ENCODE data around the gene IFI27L1.

IFI27L1 gene

GRCh38 chr14:94114589-94115057, 33.5 kb downstream of the IFI27L1 start:
- Histone ChIP-seq H2AFZ (ENCODE audit: low read length) (no peak overlapping the region), H3K14ac (ENCODE audit: low read length) (no peak overlapping the region), H2BK12ac (ENCODE audit: low read length) (no peak overlapping the region), H3K23ac (ENCODE audit: low read depth, low read length, poor library complexity) (no peak overlapping the region), H3K18ac (ENCODE audit: low read length) (no peak overlapping the region), H2BK15ac (ENCODE audit: low read length) (no peak overlapping the region), H4K91ac (ENCODE audit: low read depth, low read length, poor library complexity) (no peak overlapping the region), H3K4ac (ENCODE audit: low read length) (no peak overlapping the region), H2BK120ac (ENCODE audit: low read depth, low read length) (no peak overlapping the region), H3K4me2 (ENCODE audit: insufficient read depth, low read length, poor library complexity, severe bottlenecking) (no peak overlapping the region), H3K4me1 (ENCODE audit: control insufficient read depth in 2 of 2, insufficient read depth in 1 of 2, low read depth in 1 of 2, low read length in 2 of 2) (peaks cover 0 to 4% of the 10 kb centered on the region in 2 donors), H3K27me3 (ENCODE audit: control insufficient read depth in 3 of 3, insufficient read depth in 3 of 3, low read depth in 1 of 3, low read length in 3 of 3) (peaks cover 0 to 3% (median 0%) of the 10 kb centered on the region in 3 experiments), H3K27ac (replicated peaks; ENCODE audit: low read length) (no peak overlapping the region), H2AK5ac (ENCODE audit: low read depth, low read length) (no peak overlapping the region), H3K9ac (ENCODE audit: low read depth, low read length, poor library complexity) (no peak overlapping the region), H4K8ac (ENCODE audit: low read depth, low read length) (no peak overlapping the region), H3K9me3 (replicated peaks in 1 of 2; ENCODE audit: control insufficient read depth in 2 of 2, insufficient read depth in 1 of 2, low read depth in 1 of 2, low read length in 2 of 2) (peaks cover 0 to 4% of the 10 kb centered on the region in 2 donors), H3K4me3 (ENCODE audit: low read length in 2 of 2) (no peak overlapping the region), H3K36me3 (replicated peaks in 1 of 2; ENCODE audit: control insufficient read depth in 2 of 2, insufficient read depth in 2 of 2, low read length in 2 of 2) (no peaks in the 10 kb centered on the region), H2BK5ac (ENCODE audit: low read length) (no peak overlapping the region), H3K79me1 (ENCODE audit: low read depth, low read length) (no peaks in the 10 kb centered on the region)
- no CpG with 5 or more reads among the region's 5 CpGs for WGBS, 2 donors (ENCODE audit: extremely low coverage in 2 of 2, insufficient read length in 2 of 2, insufficient replicate concordance in 1 of 2)
- DNase-seq (ENCODE audit: low spot score): no peak

- H3K4me3 ChIP-seq (ENCODE audit: low read length in 2 of 2): no peak overlapping the region
- H3K36me3 ChIP-seq (replicated peaks in 1 of 2; ENCODE audit: control insufficient read depth in 2 of 2, insufficient read depth in 2 of 2, low read length in 2 of 2): no peaks in the 10 kb centered on the region
- H2BK12ac ChIP-seq (ENCODE audit: low read length): no peak overlapping the region
- H3K4me2 ChIP-seq (ENCODE audit: insufficient read depth, low read length, poor library complexity, severe bottlenecking): no peak overlapping the region
- no peaks in the 10 kb centered on the region for H3K79me1 ChIP-seq (ENCODE audit: low read depth, low read length)
- H3K4ac ChIP-seq (ENCODE audit: low read length): no peak overlapping the region
- H2BK15ac ChIP-seq (ENCODE audit: low read length): no peak overlapping the region
- H3K9me3 ChIP-seq (replicated peaks in 1 of 2; ENCODE audit: control insufficient read depth in 2 of 2, insufficient read depth in 1 of 2, low read depth in 1 of 2, low read length in 2 of 2): peaks cover 0 to 4% of the 10 kb centered on the region in 2 donors
- H2AK5ac ChIP-seq (ENCODE audit: low read depth, low read length): no peak overlapping the region
- no peak overlapping the region for H3K23ac ChIP-seq (ENCODE audit: low read depth, low read length, poor library complexity)
- H3K9ac ChIP-seq (ENCODE audit: low read depth, low read length, poor library complexity): no peak overlapping the region
- H2AFZ ChIP-seq (ENCODE audit: low read length): no peak overlapping the region
- WGBS, 2 donors (ENCODE audit: extremely low coverage in 2 of 2, insufficient read length in 2 of 2, insufficient replicate concordance in 1 of 2): no CpG with 5 or more reads among the region's 4 CpGs
- no peak overlapping the region for H2BK5ac ChIP-seq (ENCODE audit: low read length)
- H3K27ac ChIP-seq (replicated peaks; ENCODE audit: low read length): no peak overlapping the region
- no peak overlapping the region for H4K91ac ChIP-seq (ENCODE audit: low read depth, low read length, poor library complexity)
- H3K27me3 ChIP-seq (ENCODE audit: control insufficient read depth in 3 of 3, insufficient read depth in 3 of 3, low read depth in 1 of 3, low read length in 3 of 3): peaks cover 0 to 3% (median 0%) of the 10 kb centered on the region in 3 experiments
- DNase-seq (ENCODE audit: low spot score): no peak
- H4K8ac ChIP-seq (ENCODE audit: low read depth, low read length): no peak overlapping the region
- no peak overlapping the region for H3K18ac ChIP-seq (ENCODE audit: low read length)
- peaks cover 0 to 4% of the 10 kb centered on the region in 2 donors for H3K4me1 ChIP-seq (ENCODE audit: control insufficient read depth in 2 of 2, insufficient read depth in 1 of 2, low read depth in 1 of 2, low read length in 2 of 2)
- no peak overlapping the region for H3K14ac ChIP-seq (ENCODE audit: low read length)
- H2BK120ac ChIP-seq (ENCODE audit: low read depth, low read length): no peak overlapping the region
Measured at GRCh38 chr14:94115058-94115591, 34.0 kb downstream of the IFI27L1 start.

- Histone ChIP-seq H3K9me3 (replicated peaks in 1 of 2; ENCODE audit: control insufficient read depth in 2 of 2, insufficient read depth in 1 of 2, low read depth in 1 of 2, low read length in 2 of 2) (peaks cover 0 to 4% of the 10 kb centered on the region in 2 donors), H3K4ac (ENCODE audit: low read length) (no peak overlapping the region), H4K91ac (ENCODE audit: low read depth, low read length, poor library complexity) (no peak overlapping the region), H3K14ac (ENCODE audit: low read length) (peak overlapping the region; percentile 64), H4K8ac (ENCODE audit: low read depth, low read length) (no peak overlapping the region), H3K27ac (replicated peaks; ENCODE audit: low read length) (no peak overlapping the region), H3K4me2 (ENCODE audit: insufficient read depth, low read length, poor library complexity, severe bottlenecking) (no peak overlapping the region), H3K27me3 (ENCODE audit: control insufficient read depth in 3 of 3, insufficient read depth in 3 of 3, low read depth in 1 of 3, low read length in 3 of 3) (peaks cover 0 to 6% (median 0%) of the 10 kb centered on the region in 3 experiments), H3K4me1 (ENCODE audit: control insufficient read depth in 2 of 2, insufficient read depth in 1 of 2, low read depth in 1 of 2, low read length in 2 of 2) (peaks cover 0 to 3% of the 10 kb centered on the region in 2 donors), H3K36me3 (replicated peaks in 1 of 2; ENCODE audit: control insufficient read depth in 2 of 2, insufficient read depth in 2 of 2, low read length in 2 of 2) (no peaks in the 10 kb centered on the region), H3K18ac (ENCODE audit: low read length) (peak overlapping the region; percentile 49), H2BK15ac (ENCODE audit: low read length) (peak overlapping the region; percentile 56), H3K23ac (ENCODE audit: low read depth, low read length, poor library complexity) (no peak overlapping the region), H2BK12ac (ENCODE audit: low read length) (no peak overlapping the region), H3K4me3 (ENCODE audit: low read length in 2 of 2) (no peak overlapping the region), H2AFZ (ENCODE audit: low read length) (no peak overlapping the region), H2AK5ac (ENCODE audit: low read depth, low read length) (peak overlapping the region; percentile 21), H2BK5ac (ENCODE audit: low read length) (no peak overlapping the region), H2BK120ac (ENCODE audit: low read depth, low read length) (no peak overlapping the region), H3K79me1 (ENCODE audit: low read depth, low read length) (no peaks in the 10 kb centered on the region), H3K9ac (ENCODE audit: low read depth, low read length, poor library complexity) (no peak overlapping the region)
- no peak for DNase-seq (ENCODE audit: low spot score)
- WGBS, 2 donors (ENCODE audit: extremely low coverage in 2 of 2, insufficient read length in 2 of 2, insufficient replicate concordance in 1 of 2): no CpG with 5 or more reads among the region's 15 CpGs
Measured at GRCh38 chr14:94115631-94116030, 34.5 kb downstream of the IFI27L1 start.

GRCh38 chr14:94116701-94117100, 35.6 kb downstream of the IFI27L1 start:
- H3K27ac ChIP-seq (replicated peaks; ENCODE audit: low read length): no peak overlapping the region
- H2BK12ac ChIP-seq (ENCODE audit: low read length): no peak overlapping the region
- no peak overlapping the region for H3K9ac ChIP-seq (ENCODE audit: low read depth, low read length, poor library complexity)
- H4K91ac ChIP-seq (ENCODE audit: low read depth, low read length, poor library complexity): no peak overlapping the region
- no peak overlapping the region for H2BK120ac ChIP-seq (ENCODE audit: low read depth, low read length)
- no peak overlapping the region for H3K4ac ChIP-seq (ENCODE audit: low read length)
- no peak overlapping the region for H3K4me3 ChIP-seq (ENCODE audit: low read length in 2 of 2)
- no CpG with 5 or more reads among the region's 10 CpGs for WGBS, 2 donors (ENCODE audit: extremely low coverage in 2 of 2, insufficient read length in 2 of 2, insufficient replicate concordance in 1 of 2)
- no peak overlapping the region for H3K4me2 ChIP-seq (ENCODE audit: insufficient read depth, low read length, poor library complexity, severe bottlenecking)
- no peak overlapping the region for H2BK15ac ChIP-seq (ENCODE audit: low read length)
- H3K27me3 ChIP-seq (ENCODE audit: control insufficient read depth in 3 of 3, insufficient read depth in 3 of 3, low read depth in 1 of 3, low read length in 3 of 3): peaks cover 0 to 6% (median 0%) of the 10 kb centered on the region in 3 experiments
- H3K4me1 ChIP-seq (ENCODE audit: control insufficient read depth in 2 of 2, insufficient read depth in 1 of 2, low read depth in 1 of 2, low read length in 2 of 2): no peaks in the 10 kb centered on the region
- H3K36me3 ChIP-seq (replicated peaks in 1 of 2; ENCODE audit: control insufficient read depth in 2 of 2, insufficient read depth in 2 of 2, low read length in 2 of 2): no peaks in the 10 kb centered on the region
- no peak for DNase-seq (ENCODE audit: low spot score)
- peak overlapping the region; percentile 74 for H3K23ac ChIP-seq (ENCODE audit: low read depth, low read length, poor library complexity)
- H4K8ac ChIP-seq (ENCODE audit: low read depth, low read length): no peak overlapping the region
- no peak overlapping the region for H3K14ac ChIP-seq (ENCODE audit: low read length)
- H2AK5ac ChIP-seq (ENCODE audit: low read depth, low read length): no peak overlapping the region
- H3K79me1 ChIP-seq (ENCODE audit: low read depth, low read length): no peaks in the 10 kb centered on the region
- H2AFZ ChIP-seq (ENCODE audit: low read length): no peak overlapping the region
- H3K9me3 ChIP-seq (replicated peaks in 1 of 2; ENCODE audit: control insufficient read depth in 2 of 2, insufficient read depth in 1 of 2, low read depth in 1 of 2, low read length in 2 of 2): peaks cover 0 to 5% of the 10 kb centered on the region in 2 donors
- H2BK5ac ChIP-seq (ENCODE audit: low read length): no peak overlapping the region
- peak overlapping the region; percentile 29 for H3K18ac ChIP-seq (ENCODE audit: low read length)

Data from neuronal stem cell (in vitro differentiated cells).